Cardiac fibroblast (primary cell): Measurements from ENCODE around the gene CEP250.

Source experiments
- DNase-seq, 2 donors: peaks; one replicate each; pipeline versions ENCODE4 v3.0.0 to v3.0.0-alpha.2; 2010; ENCODE audit warnings: low read depth in 2 of 2
- H3K4me3 ChIP-seq, 2 donors: replicated peaks in 1 of 2; 1 replicate in 1 of 2; 2 replicates in 1 of 2; pipeline ENCODE4 v1.5.1; 2011; ENCODE audit warnings: low read depth in 2 of 2, low read length in 2 of 2, mild to moderate bottlenecking in 2 of 2, moderate library complexity in 1 of 2
- TF ChIP-seq, protein P1 (sequence below): IDR thresholded peaks from one replicate; pipeline ENCODE4 v1.5.1; 2011; ENCODE audit warnings: low read depth, mild to moderate bottlenecking, low read length, inconsistent platforms

CEP250 gene, protein sequence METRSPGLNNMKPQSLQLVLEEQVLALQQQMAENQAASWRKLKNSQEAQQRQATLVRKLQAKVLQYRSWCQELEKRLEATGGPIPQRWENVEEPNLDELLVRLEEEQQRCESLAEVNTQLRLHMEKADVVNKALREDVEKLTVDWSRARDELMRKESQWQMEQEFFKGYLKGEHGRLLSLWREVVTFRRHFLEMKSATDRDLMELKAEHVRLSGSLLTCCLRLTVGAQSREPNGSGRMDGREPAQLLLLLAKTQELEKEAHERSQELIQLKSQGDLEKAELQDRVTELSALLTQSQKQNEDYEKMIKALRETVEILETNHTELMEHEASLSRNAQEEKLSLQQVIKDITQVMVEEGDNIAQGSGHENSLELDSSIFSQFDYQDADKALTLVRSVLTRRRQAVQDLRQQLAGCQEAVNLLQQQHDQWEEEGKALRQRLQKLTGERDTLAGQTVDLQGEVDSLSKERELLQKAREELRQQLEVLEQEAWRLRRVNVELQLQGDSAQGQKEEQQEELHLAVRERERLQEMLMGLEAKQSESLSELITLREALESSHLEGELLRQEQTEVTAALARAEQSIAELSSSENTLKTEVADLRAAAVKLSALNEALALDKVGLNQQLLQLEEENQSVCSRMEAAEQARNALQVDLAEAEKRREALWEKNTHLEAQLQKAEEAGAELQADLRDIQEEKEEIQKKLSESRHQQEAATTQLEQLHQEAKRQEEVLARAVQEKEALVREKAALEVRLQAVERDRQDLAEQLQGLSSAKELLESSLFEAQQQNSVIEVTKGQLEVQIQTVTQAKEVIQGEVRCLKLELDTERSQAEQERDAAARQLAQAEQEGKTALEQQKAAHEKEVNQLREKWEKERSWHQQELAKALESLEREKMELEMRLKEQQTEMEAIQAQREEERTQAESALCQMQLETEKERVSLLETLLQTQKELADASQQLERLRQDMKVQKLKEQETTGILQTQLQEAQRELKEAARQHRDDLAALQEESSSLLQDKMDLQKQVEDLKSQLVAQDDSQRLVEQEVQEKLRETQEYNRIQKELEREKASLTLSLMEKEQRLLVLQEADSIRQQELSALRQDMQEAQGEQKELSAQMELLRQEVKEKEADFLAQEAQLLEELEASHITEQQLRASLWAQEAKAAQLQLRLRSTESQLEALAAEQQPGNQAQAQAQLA (N-terminal part only)

DNA sequence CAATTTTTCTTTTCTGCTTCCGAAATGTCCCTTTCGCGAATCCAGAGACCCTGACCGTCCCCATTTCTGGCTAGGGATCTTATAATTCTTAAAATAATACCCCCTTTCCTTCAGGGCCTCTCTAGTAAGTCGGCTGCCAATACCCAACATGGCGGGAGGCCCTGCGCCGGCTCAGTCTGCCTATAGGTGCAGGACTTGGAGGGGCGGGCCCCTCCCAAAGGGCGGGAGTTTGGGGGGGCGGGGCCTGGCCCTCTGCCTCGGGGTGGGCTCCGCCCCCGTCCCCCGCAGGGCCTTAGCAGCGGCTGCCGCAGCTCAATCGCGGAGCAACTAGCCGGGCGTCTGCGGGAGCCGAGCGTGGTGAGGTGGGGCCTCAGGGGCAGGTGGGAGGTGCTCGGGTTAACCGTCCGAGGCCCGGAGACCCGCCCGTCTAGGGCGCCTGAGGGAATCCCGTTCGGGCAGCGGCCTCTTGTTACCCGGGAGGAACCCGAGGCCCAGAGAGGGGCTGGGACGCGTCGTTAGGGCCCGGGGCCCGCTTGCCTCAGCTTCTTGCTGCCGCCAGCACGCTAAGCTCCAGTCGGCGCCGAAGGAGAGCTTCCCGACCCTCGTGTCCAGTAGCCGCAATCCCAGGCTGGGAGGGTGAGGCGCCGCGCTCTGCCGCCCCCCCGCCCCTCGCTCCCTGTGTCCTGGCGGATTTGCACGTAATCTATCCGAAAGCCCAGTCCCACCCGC is at the start of gene CEP250:
TSS of gene CEP250 (plus strand) at position 718 of the 729 bp plus-strand sequence. CDS start 6,770 bp downstream, outside the sequence.
- TF ChIP-seq, protein P1, sequence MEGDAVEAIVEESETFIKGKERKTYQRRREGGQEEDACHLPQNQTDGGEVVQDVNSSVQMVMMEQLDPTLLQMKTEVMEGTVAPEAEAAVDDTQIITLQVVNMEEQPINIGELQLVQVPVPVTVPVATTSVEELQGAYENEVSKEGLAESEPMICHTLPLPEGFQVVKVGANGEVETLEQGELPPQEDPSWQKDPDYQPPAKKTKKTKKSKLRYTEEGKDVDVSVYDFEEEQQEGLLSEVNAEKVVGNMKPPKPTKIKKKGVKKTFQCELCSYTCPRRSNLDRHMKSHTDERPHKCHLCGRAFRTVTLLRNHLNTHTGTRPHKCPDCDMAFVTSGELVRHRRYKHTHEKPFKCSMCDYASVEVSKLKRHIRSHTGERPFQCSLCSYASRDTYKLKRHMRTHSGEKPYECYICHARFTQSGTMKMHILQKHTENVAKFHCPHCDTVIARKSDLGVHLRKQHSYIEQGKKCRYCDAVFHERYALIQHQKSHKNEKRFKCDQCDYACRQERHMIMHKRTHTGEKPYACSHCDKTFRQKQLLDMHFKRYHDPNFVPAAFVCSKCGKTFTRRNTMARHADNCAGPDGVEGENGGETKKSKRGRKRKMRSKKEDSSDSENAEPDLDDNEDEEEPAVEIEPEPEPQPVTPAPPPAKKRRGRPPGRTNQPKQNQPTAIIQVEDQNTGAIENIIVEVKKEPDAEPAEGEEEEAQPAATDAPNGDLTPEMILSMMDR: no peak
- DNase-seq: peak; percentile 94 to 97
- H3K4me3 ChIP-seq: peak within 1 kb of the TSS; percentile 76 to 85

DNA sequence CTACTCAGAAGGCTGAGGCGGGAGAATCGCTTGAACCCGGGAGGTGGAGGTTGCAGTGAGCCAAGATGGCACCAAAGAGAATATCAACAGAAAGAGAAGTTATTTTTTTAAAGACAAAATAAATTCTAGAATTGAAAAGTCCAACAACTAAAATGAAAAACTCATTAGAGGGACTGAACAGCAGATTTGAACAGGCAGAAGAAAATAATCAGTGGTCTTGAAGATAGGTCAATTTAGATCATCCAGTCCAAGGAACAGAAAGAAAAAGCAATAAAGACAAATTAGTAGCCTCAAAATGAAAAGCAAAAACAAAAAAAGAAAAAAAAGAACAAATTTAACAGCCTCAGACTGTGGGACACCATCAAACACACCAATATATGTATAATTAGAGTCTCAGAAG is 49.6 kb upstream of the CEP250 start:
- TF ChIP-seq, protein P1: no peak
- no peak for DNase-seq
- H3K4me3 ChIP-seq: no peak overlapping the region

- H3K4me3 ChIP-seq: no peak overlapping the region
- DNase-seq: no peak
- TF ChIP-seq, protein P1: no peak
Measured at GRCh38 chr20:35408270-35408669, 47.1 kb upstream of the CEP250 start.

DNA sequence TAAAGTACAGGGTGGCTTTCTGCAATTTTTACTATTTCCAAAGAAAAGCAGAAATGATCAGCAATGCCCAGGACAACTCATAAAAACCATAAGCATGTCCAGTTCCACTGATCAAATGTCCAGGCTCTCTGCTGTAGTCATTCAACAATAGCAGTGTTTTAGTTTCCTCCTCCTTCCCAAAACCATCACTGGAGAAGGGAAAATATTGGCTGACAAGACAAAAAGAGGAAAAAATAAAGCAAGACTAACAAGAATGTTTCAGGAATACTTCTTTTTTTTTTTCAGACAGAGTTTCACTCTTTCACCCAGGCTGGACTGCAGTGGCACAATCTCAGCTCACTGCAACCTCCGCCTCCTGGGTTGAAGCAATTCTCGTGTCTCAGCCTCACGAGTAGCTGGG is 45.9 kb upstream of the CEP250 start:
- H3K4me3 ChIP-seq: no peak overlapping the region
- TF ChIP-seq, protein P1: no peak
- DNase-seq: no peak

GRCh38 chr20:35410613-35411012 is 44.8 kb upstream of the CEP250 start:
- DNase-seq: no peak
- peak overlapping the region in 1 of 2 donors; percentile 87 for H3K4me3 ChIP-seq
- TF ChIP-seq, protein P1: no peak

DNA sequence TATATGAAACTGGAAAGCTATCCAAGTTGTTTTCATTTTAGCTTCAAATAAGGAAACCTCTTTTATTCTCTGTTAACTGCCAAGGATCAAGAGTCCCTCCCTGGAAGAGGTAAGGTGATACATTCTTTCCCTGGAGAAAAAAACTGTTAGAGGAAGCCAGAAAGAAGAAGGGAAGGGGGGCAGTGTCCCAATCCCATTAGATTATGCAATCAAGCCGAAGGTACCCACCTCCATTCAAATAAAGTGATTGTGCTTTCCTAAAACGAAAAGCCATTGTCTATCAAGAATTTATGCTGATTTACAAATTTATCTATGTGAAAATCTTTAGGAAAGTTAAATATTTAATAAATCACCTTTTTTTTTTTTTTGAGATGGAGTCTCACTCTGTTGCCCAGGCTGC is 34.1 kb upstream of the CEP250 start:
- no peak for DNase-seq
- H3K4me3 ChIP-seq: no peak overlapping the region
- TF ChIP-seq, protein P1: no peak
